D721Med (cell line): ENCODE results near the gene COMMD4.

Source experiments
- DNase-seq: peaks from one replicate; pipeline ENCODE4 v3.0.0; 2011; ENCODE audit warnings: low spot score; ENCODE audit not compliant: insufficient read length
- FAIRE-seq: peaks from 2 replicates; lab custom pipeline; 2011; peaks lifted over from hg19 to GRCh38; lab: Jason Lieb, UNC
- CTCF ChIP-seq: IDR thresholded peaks from 2 replicates; pipeline ENCODE4 v1.5.1; 2012; ENCODE audit warnings: mild to moderate bottlenecking, control low read depth; ENCODE audit not compliant: insufficient read depth; ENCODE audit errors: missing control alignments

COMMD4 gene

GRCh38 chr15:75367006-75367405 is 31.1 kb downstream of the COMMD4 start:
- no peak for FAIRE-seq
- no peak for DNase-seq
- no peak for TF ChIP-seq CTCF

- TF ChIP-seq CTCF, result no peak
- FAIRE-seq, result no peak
- DNase-seq, result no peak
Measured at GRCh38 chr15:75367406-75367912, 31.6 kb downstream of the COMMD4 start.

- no peak for FAIRE-seq
- TF ChIP-seq CTCF, result peak; percentile 78
- peak; percentile 84 for DNase-seq
Measured at GRCh38 chr15:75367913-75368688, 32.2 kb downstream of the COMMD4 start, which contains the start of gene MAN2C1. Gene MAN2C1 (minus strand): TSS chr15:75368607. CDS start chr15:75368583, 24 bp downstream.

- TF ChIP-seq CTCF, result no peak
- DNase-seq (no peak), FAIRE-seq (no peak)
Measured at GRCh38 chr15:75368689-75369239, 32.9 kb downstream of the COMMD4 start.

- DNase-seq (no peak), FAIRE-seq (no peak)
- TF ChIP-seq CTCF, result no peak
Measured at GRCh38 chr15:75369897-75370581, 34.2 kb downstream of the COMMD4 start.

GRCh38 chr15:75371486-75371885 is 35.6 kb downstream of the COMMD4 start:
- FAIRE-seq (no peak), DNase-seq (no peak)
- no peak for TF ChIP-seq CTCF
